ENCODE data around the gene STIM1.
"Not testable (repeated sequence)": the region's sequence is repeated elsewhere in the genome, so short reads cannot be mapped to it uniquely, and the experiment has no call there.

STIM1 gene

DNA sequence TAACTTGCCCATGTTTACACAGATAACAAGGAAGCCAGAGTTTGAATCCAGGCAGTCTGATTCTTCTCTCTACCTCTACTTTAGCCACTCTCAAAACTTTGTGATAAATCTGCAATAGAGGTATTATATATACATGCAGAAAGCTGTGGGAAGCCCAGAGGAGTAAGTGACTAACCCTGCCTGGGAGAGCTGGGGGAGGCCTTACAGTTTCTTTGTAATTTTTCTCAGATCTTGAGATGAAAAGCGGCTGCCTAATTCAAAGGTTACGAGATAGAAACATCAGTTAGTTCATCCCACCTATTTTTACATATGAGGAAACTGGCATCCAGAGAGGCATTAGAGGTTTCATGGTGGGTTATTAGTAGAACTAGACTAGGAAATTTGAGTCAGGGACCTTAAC is 4.9 kb downstream of the STIM1 start:
- no peak for ATAC-seq
- TF ChIP-seq OSR1 (CRISPR knock-in tag; IDR thresholded peaks at IDR 0.05) (no peak), TCF4 (CRISPR knock-in tag; IDR thresholded peaks at IDR 0.05; ENCODE audit: borderline replicate concordance) (no peak), ZFP3 (CRISPR knock-in tag; IDR thresholded peaks at IDR 0.05) (no peak), ESRRG (CRISPR knock-in tag; IDR thresholded peaks at IDR 0.05) (no peak), ARNTL (CRISPR knock-in tag; IDR thresholded peaks at IDR 0.05; ENCODE audit: borderline replicate concordance, low read depth) (no peak), ZNF70 (CRISPR knock-in tag; IDR thresholded peaks at IDR 0.05) (no peak), TOX (CRISPR knock-in tag; IDR thresholded peaks at IDR 0.05; ENCODE audit: borderline replicate concordance) (no peak), ZFP30 (CRISPR knock-in tag; IDR thresholded peaks at IDR 0.05) (no peak), ZC3H10 (CRISPR knock-in tag; IDR thresholded peaks at IDR 0.05) (no peak), BACH2 (CRISPR knock-in tag; IDR thresholded peaks at IDR 0.05; ENCODE audit: borderline replicate concordance) (no peak), SNAI2 (CRISPR knock-in tag; IDR thresholded peaks at IDR 0.05) (no peak), ZNF8 (CRISPR knock-in tag; IDR thresholded peaks at IDR 0.05) (no peak), PPARA (CRISPR knock-in tag; IDR thresholded peaks at IDR 0.05; ENCODE audit: borderline replicate concordance) (no peak)
- TF ChIP-seq, protein P1, sequence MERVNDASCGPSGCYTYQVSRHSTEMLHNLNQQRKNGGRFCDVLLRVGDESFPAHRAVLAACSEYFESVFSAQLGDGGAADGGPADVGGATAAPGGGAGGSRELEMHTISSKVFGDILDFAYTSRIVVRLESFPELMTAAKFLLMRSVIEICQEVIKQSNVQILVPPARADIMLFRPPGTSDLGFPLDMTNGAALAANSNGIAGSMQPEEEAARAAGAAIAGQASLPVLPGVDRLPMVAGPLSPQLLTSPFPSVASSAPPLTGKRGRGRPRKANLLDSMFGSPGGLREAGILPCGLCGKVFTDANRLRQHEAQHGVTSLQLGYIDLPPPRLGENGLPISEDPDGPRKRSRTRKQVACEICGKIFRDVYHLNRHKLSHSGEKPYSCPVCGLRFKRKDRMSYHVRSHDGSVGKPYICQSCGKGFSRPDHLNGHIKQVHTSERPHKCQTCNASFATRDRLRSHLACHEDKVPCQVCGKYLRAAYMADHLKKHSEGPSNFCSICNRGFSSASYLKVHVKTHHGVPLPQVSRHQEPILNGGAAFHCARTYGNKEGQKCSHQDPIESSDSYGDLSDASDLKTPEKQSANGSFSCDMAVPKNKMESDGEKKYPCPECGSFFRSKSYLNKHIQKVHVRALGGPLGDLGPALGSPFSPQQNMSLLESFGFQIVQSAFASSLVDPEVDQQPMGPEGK (CRISPR knock-in tag; IDR thresholded peaks at IDR 0.05; ENCODE audit: borderline replicate concordance) = no peak

DNA sequence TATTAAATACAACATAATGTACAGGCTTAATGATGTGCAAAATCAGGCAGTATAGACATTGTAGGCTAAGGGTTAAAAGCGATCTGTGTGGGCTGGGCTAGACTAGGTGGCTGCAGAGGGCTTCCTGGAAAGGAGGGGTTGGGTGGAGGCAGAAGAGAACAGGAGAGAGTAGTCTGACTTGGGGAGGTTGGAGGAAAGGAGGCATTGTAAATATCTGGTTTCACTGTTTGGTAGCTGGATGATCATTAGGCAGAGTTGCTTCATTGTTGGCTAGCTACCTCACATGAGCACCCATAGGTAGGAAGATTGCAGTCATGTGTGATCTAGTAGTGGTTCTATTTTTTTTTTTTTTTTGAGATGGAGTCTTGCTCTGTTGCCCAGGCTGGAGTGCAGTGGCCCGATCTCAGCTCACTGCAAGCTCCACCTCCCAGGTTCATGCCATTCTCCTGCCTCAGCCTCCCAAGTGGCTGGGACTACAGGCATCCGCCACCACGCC is 5.5 kb downstream of the STIM1 start:
- ATAC-seq = not testable (repeated sequence)

DNA sequence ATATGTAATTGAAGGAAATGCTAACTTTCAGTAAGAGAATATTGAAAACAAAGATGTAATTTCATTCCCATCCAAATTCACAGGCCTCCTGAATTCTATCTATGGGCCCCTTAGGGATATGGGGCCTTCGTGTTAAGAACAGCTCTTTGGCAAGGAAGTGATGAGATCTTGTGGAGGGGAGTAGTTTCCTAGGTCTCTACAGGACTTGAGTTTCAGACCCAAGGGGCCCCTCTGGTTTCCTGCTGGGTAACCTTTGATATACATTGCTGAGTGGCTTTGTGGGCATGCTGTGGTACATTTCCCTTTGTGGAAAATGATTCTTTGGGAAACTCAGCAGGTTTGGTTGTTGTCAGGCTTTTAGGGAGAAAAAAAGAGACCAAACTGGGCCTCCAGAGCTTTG is 6.2 kb downstream of the STIM1 start:
- ATAC-seq = no peak

DNA sequence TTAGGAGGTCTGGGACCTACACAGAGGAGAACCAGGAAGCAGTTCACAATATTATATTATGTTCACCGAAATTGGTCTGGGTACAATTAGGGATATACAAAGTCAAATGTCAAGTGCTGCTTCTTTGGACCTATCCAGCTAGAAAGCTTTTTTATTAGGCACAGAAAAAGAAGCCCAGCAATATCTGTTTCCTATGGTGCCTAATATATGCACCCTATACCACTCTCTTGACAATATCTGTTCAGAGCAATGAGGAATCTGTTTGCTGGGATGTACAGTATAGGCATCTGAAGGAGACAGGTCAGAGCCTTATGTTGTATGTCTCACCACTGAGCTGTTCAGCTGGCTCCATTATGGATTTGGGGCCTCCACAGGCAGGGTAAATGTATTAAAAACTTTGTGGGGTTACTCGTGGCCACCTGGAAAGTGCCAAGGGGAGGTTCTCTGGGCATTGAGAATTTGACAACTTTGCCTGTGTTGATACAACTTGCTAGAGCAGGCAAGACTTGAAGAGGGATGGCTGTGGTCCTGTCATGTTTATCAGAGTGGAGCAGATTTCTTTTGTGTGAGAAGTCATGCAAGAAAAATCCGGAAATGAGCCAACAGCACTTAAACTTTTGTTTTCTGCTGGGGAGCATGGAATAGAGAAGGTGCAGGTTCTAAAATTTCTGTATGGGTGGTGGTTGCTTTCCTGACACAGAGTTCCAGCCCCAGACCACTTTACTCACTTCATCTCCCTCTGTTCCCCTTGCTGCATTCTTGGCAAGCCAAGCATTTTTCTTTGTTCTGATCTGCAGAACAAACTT is 10.1 kb downstream of the STIM1 start:
- peak; percentile 72 for ATAC-seq

More for the DNA sequence above, 6.2 kb downstream of the STIM1 start:
- TF ChIP-seq TOX (CRISPR knock-in tag; IDR thresholded peaks at IDR 0.05; ENCODE audit: borderline replicate concordance) (no peak), ESRRG (CRISPR knock-in tag; IDR thresholded peaks at IDR 0.05) (no peak), TCF4 (CRISPR knock-in tag; IDR thresholded peaks at IDR 0.05; ENCODE audit: borderline replicate concordance) (no peak), ZC3H10 (CRISPR knock-in tag; IDR thresholded peaks at IDR 0.05) (no peak), ARNTL (CRISPR knock-in tag; IDR thresholded peaks at IDR 0.05; ENCODE audit: borderline replicate concordance, low read depth) (no peak), SNAI2 (CRISPR knock-in tag; IDR thresholded peaks at IDR 0.05) (no peak)
- TF ChIP-seq, protein P2, sequence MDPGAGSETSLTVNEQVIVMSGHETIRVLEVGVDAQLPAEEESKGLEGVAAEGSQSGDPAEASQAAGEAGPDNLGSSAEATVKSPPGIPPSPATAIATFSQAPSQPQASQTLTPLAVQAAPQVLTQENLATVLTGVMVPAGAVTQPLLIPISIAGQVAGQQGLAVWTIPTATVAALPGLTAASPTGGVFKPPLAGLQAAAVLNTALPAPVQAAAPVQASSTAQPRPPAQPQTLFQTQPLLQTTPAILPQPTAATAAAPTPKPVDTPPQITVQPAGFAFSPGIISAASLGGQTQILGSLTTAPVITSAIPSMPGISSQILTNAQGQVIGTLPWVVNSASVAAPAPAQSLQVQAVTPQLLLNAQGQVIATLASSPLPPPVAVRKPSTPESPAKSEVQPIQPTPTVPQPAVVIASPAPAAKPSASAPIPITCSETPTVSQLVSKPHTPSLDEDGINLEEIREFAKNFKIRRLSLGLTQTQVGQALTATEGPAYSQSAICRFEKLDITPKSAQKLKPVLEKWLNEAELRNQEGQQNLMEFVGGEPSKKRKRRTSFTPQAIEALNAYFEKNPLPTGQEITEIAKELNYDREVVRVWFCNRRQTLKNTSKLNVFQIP (CRISPR knock-in tag; IDR thresholded peaks at IDR 0.05; ENCODE audit: borderline replicate concordance, low read depth) = no peak
- TF ChIP-seq, protein P3, sequence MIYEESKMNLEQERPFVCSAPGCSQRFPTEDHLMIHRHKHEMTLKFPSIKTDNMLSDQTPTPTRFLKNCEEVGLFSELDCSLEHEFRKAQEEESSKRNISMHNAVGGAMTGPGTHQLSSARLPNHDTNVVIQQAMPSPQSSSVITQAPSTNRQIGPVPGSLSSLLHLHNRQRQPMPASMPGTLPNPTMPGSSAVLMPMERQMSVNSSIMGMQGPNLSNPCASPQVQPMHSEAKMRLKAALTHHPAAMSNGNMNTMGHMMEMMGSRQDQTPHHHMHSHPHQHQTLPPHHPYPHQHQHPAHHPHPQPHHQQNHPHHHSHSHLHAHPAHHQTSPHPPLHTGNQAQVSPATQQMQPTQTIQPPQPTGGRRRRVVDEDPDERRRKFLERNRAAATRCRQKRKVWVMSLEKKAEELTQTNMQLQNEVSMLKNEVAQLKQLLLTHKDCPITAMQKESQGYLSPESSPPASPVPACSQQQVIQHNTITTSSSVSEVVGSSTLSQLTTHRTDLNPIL (CRISPR knock-in tag; IDR thresholded peaks at IDR 0.05; ENCODE audit: low read depth) = no peak

DNA sequence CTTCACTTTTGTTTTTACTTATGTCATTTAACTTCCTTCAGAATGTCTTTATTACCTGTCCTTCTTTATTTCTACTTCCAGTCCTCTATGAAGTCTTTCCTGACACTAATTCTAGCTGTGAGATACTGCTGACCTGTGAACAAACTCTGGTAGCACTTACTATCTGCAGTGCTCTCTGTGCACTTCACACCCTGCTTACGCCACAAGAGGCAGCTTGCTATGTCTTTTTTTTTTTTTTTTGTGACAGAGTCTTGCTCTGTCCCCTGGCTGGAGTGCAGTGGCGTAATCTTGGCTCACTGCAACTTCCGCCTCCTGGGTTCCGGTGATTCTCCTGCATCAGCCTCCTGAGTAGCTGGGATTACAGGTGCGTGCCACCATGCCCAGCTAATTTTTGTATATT is 10.7 kb downstream of the STIM1 start:
- ATAC-seq = peak; percentile 41
- no peak for TF ChIP-seq GLIS3 (CRISPR knock-in tag; IDR thresholded peaks at IDR 0.05)
- TF ChIP-seq RARB (CRISPR knock-in tag; IDR thresholded peaks at IDR 0.05) = no peak
- no peak for TF ChIP-seq ZNF565 (CRISPR knock-in tag; conservative IDR thresholded peaks at IDR 0.05; ENCODE audit: low read depth)
- TF ChIP-seq, protein P4, sequence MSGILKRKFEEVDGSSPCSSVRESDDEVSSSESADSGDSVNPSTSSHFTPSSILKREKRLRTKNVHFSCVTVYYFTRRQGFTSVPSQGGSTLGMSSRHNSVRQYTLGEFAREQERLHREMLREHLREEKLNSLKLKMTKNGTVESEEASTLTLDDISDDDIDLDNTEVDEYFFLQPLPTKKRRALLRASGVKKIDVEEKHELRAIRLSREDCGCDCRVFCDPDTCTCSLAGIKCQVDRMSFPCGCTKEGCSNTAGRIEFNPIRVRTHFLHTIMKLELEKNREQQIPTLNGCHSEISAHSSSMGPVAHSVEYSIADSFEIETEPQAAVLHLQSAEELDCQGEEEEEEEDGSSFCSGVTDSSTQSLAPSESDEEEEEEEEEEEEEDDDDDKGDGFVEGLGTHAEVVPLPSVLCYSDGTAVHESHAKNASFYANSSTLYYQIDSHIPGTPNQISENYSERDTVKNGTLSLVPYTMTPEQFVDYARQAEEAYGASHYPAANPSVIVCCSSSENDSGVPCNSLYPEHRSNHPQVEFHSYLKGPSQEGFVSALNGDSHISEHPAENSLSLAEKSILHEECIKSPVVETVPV (CRISPR knock-in tag; IDR thresholded peaks at IDR 0.05) = no peak
- TF ChIP-seq BACH2 (CRISPR knock-in tag; IDR thresholded peaks at IDR 0.05; ENCODE audit: borderline replicate concordance) = no peak
- TF ChIP-seq, protein P1 (CRISPR knock-in tag; IDR thresholded peaks at IDR 0.05; ENCODE audit: borderline replicate concordance) = no peak
- TF ChIP-seq, protein P3 (CRISPR knock-in tag; IDR thresholded peaks at IDR 0.05; ENCODE audit: low read depth) = no peak
- TF ChIP-seq, protein P2 (CRISPR knock-in tag; IDR thresholded peaks at IDR 0.05; ENCODE audit: borderline replicate concordance, low read depth) = no peak
- no peak for TF ChIP-seq CSDC2 (CRISPR knock-in tag; IDR thresholded peaks at IDR 0.05)
- no peak for TF ChIP-seq ZFP3 (CRISPR knock-in tag; IDR thresholded peaks at IDR 0.05)
- no peak for TF ChIP-seq OSR1 (CRISPR knock-in tag; IDR thresholded peaks at IDR 0.05)
- no peak for TF ChIP-seq ZFP30 (CRISPR knock-in tag; IDR thresholded peaks at IDR 0.05)
- TF ChIP-seq ZC3H10 (CRISPR knock-in tag; IDR thresholded peaks at IDR 0.05) = no peak

More for the DNA sequence above, 10.1 kb downstream of the STIM1 start:
- TF ChIP-seq ISL1 (CRISPR knock-in tag; IDR thresholded peaks at IDR 0.05) = 0 out of 2 replicates have a peak, but pooled peaks have one; percentile 15
- TF ChIP-seq OSR1 (CRISPR knock-in tag; IDR thresholded peaks at IDR 0.05) = no peak

Data from SK-N-SH treated with all-trans-retinoic acid at 6 μM for 48 hours (cell line).